Pancreas (tissue), 10 donors: Measurements from ENCODE around the gene UPB1. TPM values are rescaled to one million over a fixed set of nuclear protein-coding genes. Genes with fewer than 3 reads are reported as not detected.

Experiments used
- ATAC-seq, 4 donors: fragments of 200-7000 bp; cut with Tn5 transposase; one replicate each; pipeline versions ENCODE4 v1.8.0 to v1.9.1; 2020; ENCODE audit warnings: mild to moderate bottlenecking in 4 of 4, moderate library complexity in 4 of 4
- DNase-seq, 6 donors: peaks; one replicate each; pipeline ENCODE4 v3.0.0-alpha.2; 2020
- FAIRE-seq: peaks from 2 replicates; lab custom pipeline; 2012; peaks lifted over from hg19 to GRCh38; lab: Jason Lieb, UNC
- H3K27ac ChIP-seq, 4 donors: fragments of 200-600 bp; sonication (generic); 1 replicate in 3 of 4; 2 replicates in 1 of 4; pipeline versions ENCODE4 v1.5.0 to v1.8.0; 2020
- H3K27me3 ChIP-seq, 4 donors: fragments of 200-600 bp; one replicate each; pipeline ENCODE4 v1.8.0; 2021
- H3K36me3 ChIP-seq, 3 donors: fragments of 200-600 bp; sonication (generic) in 1 of 3; one replicate each; pipeline versions ENCODE4 v1.5.0 to v1.8.0; 2020 to 2021
- H3K4me1 ChIP-seq, 3 donors: fragments of 200-600 bp; one replicate each; pipeline ENCODE4 v1.8.0; 2021
- H3K4me3 ChIP-seq, 4 donors: fragments of 200-600 bp; sonication (generic) in 2 of 4; one replicate each; pipeline versions ENCODE4 v1.5.0 to v1.8.0; 2020 to 2021
- H3K9me3 ChIP-seq, 4 donors: fragments of 200-600 bp; one replicate each; pipeline ENCODE4 v1.8.0; 2021
- WGBS, 2 donors: extraction: QIAGEN DNeasy Blood & Tissue Kit; methylation state at CpG; one replicate each; pipeline ENCODE4 v1.1.7; 2013; 5-methylcytosine and 5-hydroxymethylcytosine counted together
- intact Hi-C, 3 donors: fragments of 100-400 bp; cut with DNase I; formaldehyde crosslinking; loops; one replicate each; pipeline versions ENCODE4 v1.11.1 to v1.14.2; 2022
- polyA plus RNA-seq, 2 donors: library from polyadenylated mRNA; stranded (reverse); fragments of 200-250 nt; gene quantifications; one replicate each; pipeline ENCODE4 v1.2.3, GENCODE V29; 2013
- total RNA-seq, 6 donors: library from RNA; stranded (reverse); fragmentation: NEBNext Ultra II Directional in 4 of 6; extraction: Animal tissue kit (Norgen Biotek cat#: 25700) in 4 of 6; gene quantifications; one replicate each; pipeline versions ENCODE4 v1.2.1 to v1.2.4, GENCODE V29; 2021 to 2023
- TF ChIP-seq, protein P1 (sequence below), 4 donors: fragments of 200-600 bp; sonication (generic) in 3 of 4; IDR thresholded peaks; one replicate each; pipeline versions ENCODE4 v1.5.0 to v1.8.0; 2021; ENCODE audit warnings: antibody characterized with exemption in 4 of 4
- donor health status: healthy with polysubstance abuse.
- donor health status: DM: no; HTN: no; CAD: no; lungs with moderate emphysema.
- donor health status: DM: no; HTN: no; CAD: no.
- donor health status: control.
- donor health status: control.
- donor health status: Bipolar disorder and iron deficiency.
- donor health status: DM: yes; HTN: yes; CAD: no.
- donor health status: DM: no; HTN: no; CAD: no.
- donor health status: DM: no; HTN: no; CAD: no.
- donor health status: DM: yes; HTN: yes; CAD: no.

Gene UPB1
- total and polyA plus RNA-seq, 8 donors: 0.08 to 2.3 (median 0.25) TPM

- FAIRE-seq: no peak
- TF ChIP-seq, protein P1, sequence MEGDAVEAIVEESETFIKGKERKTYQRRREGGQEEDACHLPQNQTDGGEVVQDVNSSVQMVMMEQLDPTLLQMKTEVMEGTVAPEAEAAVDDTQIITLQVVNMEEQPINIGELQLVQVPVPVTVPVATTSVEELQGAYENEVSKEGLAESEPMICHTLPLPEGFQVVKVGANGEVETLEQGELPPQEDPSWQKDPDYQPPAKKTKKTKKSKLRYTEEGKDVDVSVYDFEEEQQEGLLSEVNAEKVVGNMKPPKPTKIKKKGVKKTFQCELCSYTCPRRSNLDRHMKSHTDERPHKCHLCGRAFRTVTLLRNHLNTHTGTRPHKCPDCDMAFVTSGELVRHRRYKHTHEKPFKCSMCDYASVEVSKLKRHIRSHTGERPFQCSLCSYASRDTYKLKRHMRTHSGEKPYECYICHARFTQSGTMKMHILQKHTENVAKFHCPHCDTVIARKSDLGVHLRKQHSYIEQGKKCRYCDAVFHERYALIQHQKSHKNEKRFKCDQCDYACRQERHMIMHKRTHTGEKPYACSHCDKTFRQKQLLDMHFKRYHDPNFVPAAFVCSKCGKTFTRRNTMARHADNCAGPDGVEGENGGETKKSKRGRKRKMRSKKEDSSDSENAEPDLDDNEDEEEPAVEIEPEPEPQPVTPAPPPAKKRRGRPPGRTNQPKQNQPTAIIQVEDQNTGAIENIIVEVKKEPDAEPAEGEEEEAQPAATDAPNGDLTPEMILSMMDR (IDR thresholded peaks at IDR 0.05): no peak
- H3K36me3 ChIP-seq: no peaks in the 10 kb centered on the region
- peak in 1 of 6 donors; percentile 26 for DNase-seq
- ATAC-seq: peak in 3 of 4 donors; percentile 36 to 66 (median 65)
- H3K27ac ChIP-seq: peak overlapping the region in 2 of 4 donors; percentile 19 to 31
- H3K27me3 ChIP-seq: no peaks in the 10 kb centered on the region
- peaks cover 0 to 8% (median 0%) of the 10 kb centered on the region in 3 donors for H3K4me1 ChIP-seq
- intact Hi-C loops: no loop called here
- H3K4me3 ChIP-seq: no peak overlapping the region
- WGBS, 2 donors: 59 to 67% methylated on average over 1 of the region's 1 CpG
- H3K9me3 ChIP-seq: no peaks in the 10 kb centered on the region
Observed at GRCh38 chr22:24466716-24467328, 28.3 kb upstream of the UPB1 start.

DNA sequence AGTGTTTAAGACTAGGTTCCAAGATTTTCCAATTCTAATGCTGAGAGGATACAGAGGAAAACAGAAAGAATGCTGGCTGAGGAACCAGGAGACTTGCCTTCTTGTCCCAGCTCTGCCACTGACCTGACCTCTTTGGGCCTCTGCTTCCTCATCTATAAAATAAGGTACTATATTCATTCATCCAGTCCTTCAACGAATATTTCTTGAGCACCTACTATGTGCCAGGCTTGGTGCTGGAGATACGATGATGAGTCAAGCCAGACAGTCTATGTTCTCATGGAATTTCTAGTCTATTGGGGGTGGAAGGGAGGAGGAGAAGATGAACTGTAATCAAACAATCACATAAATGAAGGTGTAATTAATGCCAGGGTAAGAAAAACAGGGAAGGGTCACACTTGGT, 27.8 kb upstream of the UPB1 start:
- no peak for DNase-seq
- WGBS, 2 donors: 63 to 65% methylated on average over 2 of the region's 2 CpGs
- Histone ChIP-seq H3K36me3 (no peaks in the 10 kb centered on the region), H3K9me3 (no peaks in the 10 kb centered on the region), H3K4me3 (no peak overlapping the region), H3K4me1 (peaks cover 0 to 8% (median 0%) of the 10 kb centered on the region in 3 donors), H3K27me3 (no peaks in the 10 kb centered on the region), H3K27ac (peak overlapping the region in 1 of 4 donors; percentile 19)
- TF ChIP-seq, protein P1 (IDR thresholded peaks at IDR 0.05): no peak
- peak in 1 of 4 donors; percentile 18 for ATAC-seq
- intact Hi-C loops: no loop called here
- no peak for FAIRE-seq

DNA sequence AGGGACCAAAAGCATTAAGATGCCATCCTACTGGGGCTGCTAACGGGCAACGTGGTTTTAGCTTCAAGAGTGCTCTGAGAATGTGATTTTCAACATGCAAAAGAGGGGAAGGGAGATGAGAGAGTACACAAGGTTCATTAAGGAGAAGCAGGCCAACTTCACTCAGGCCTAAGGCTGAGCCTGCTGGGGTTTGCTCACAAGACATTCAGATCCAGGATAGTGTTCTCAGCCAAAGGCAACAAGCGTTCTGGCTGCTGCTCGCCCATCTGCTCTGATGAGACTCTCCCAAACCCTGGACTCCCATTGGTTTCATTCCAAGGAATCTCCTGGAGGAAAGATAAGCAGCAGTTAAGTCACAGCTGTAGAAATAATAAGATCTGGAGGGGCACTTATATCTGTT, 23.6 kb upstream of the UPB1 start:
- FAIRE-seq: no peak
- TF ChIP-seq, protein P1 (IDR thresholded peaks at IDR 0.05): no peak
- H3K27ac ChIP-seq: no peak overlapping the region

DNA sequence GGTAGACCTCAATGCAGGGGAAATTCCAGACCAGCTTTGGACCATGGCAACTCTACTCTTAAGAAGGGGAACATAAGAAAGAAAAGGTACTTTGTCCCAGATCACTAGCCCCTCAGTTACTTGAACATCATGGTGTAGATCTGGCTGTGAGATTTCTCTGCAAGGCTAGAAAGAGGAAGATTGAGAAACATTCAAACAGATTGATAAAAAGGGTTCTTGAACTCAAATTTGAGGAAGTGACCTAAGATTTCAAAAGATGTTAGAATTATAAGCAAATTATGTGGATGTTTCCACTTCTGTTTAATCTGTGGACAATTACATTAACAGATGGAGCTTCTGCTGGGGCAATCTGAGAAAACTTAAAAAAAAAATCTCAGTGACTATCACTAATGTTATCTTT, 21.8 kb upstream of the UPB1 start:
- TF ChIP-seq, protein P1 (IDR thresholded peaks at IDR 0.05): no peak
- Histone ChIP-seq H3K27me3 (no peaks in the 10 kb centered on the region), H3K36me3 (no peaks in the 10 kb centered on the region), H3K4me1 (no peaks in the 10 kb centered on the region), H3K9me3 (no peaks in the 10 kb centered on the region), H3K4me3 (no peak overlapping the region), H3K27ac (no peak overlapping the region)
- DNase-seq (no peak), ATAC-seq (no peak), FAIRE-seq (no peak)
- intact Hi-C loops: no loop called here

More for the DNA sequence above, 23.6 kb upstream of the UPB1 start:
- intact Hi-C loops: no loop called here
- H3K27me3 ChIP-seq: no peaks in the 10 kb centered on the region
- no peaks in the 10 kb centered on the region for H3K36me3 ChIP-seq
- DNase-seq: no peak
- 87 to 91% methylated on average over 4 of the region's 4 CpGs for WGBS, 2 donors
- no peak overlapping the region for H3K4me3 ChIP-seq
- peak in 3 of 4 donors; percentile 38 to 51 (median 49) for ATAC-seq
- no peaks in the 10 kb centered on the region for H3K9me3 ChIP-seq
- H3K4me1 ChIP-seq: peaks cover 0 to 1% (median 0%) of the 10 kb centered on the region in 3 donors

DNA sequence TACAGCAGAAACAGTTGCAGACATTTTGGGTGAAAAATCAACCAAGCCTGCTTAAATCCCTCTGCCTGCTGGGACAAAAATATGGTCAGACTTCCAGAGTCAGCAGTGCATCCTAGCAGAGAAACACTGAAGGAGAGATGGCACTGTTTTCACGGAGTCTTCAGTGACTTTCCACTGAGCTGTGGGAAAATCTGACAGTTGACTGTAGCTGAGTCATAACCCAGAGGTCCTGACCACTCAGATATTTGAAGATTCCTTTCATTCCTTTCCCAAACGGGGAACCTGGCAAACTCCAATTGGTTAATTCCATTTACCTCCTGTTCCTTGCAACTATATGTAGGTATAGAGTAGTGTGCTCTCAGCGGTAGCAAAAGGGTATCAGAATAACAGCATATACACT, 20.9 kb upstream of the UPB1 start:
- no peaks in the 10 kb centered on the region for H3K36me3 ChIP-seq
- 56 to 64% methylated on average over 3 of the region's 3 CpGs for WGBS, 2 donors
- intact Hi-C loops: no loop called here
- no peaks in the 10 kb centered on the region for H3K4me1 ChIP-seq
- no peaks in the 10 kb centered on the region for H3K27me3 ChIP-seq
- ATAC-seq (peak in 2 of 4 donors; percentile 45 to 47), DNase-seq (no peak), FAIRE-seq (no peak)
- TF ChIP-seq, protein P1 (IDR thresholded peaks at IDR 0.05): no peak
- no peaks in the 10 kb centered on the region for H3K9me3 ChIP-seq
- H3K4me3 ChIP-seq: no peak overlapping the region
- H3K27ac ChIP-seq: no peak overlapping the region
